ENCODE results near the gene RAPSN.

The RAPSN gene

GRCh38 chr11:47431356-47432083, 17.4 kb downstream of the RAPSN start:
- no peak for DNase-seq

- DNase-seq, result no peak
These were observed 18.4 kb downstream of the RAPSN start for GRCh38 chr11:47430524-47430923.

DNA sequence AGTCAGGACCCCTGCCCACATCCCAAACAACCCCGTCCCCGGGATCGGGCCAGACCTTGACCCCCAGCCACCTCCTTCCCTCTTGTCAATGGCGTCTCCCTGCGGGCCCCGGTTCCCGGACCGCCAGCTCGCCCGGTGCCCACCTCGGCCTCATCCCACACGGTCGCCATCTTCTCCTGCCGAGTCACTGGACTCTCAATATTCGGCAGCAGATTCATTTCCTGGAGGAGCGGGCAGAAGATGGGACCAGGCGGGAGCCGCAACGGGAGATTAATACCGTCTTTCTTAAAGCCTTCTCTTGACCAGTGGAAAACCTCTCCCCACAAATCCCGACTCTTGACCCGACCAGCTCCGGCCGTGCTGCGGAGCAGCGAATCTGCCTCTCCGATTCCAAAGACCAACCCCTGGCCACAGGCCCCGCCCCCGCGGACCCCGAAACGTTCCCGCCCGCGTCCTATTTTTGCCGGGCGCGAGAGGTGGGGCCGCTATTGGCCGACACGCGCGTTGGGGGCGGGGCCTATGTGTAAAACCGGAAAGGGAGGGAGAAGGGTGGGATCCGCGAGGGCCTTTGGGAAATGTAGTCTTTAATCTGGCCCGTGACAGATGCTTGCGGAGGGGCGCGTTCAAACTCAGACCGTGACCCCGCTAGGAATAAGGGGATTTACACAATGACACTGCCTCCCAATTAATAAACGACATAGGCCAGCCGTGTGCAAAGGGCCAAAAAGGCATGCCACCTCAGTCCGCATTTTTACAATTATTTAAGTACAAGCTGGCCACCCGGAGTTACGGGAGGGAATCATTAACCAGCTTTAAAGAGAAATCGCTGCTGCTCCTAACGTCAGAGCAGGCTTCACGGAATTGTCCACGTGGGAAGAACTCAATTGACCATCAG, 22.6 kb downstream of the RAPSN start, which contains the start of gene PSMC3:
Gene PSMC3 (minus strand): TSS at position 378 of the 895 bp plus-strand sequence. CDS start 160 bp downstream, at position 218.
- DNase-seq, result peak; percentile 52

DNA sequence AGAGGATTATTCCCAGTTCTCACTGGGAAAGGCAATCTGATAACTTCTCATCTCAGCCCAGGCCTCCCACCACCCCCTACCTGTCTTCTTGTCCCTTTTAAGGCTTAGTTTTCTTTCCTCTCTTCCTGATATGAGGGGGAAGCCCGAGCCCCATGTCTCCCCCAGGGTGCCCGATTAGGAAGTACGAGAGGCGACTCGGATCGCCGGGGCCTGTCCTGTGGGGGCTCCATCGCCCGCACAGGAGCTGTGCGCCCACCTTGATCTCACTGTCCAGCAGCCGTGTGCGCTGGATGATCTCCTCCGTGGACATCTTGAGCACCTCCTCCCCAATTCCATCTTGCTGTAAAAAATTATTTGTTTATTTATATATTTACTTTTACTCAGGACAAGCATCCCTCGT, 23.3 kb downstream of the RAPSN start:
- no peak for DNase-seq

GRCh38 chr11:47418454-47419259, 30.3 kb downstream of the RAPSN start:
- no peak for DNase-seq

DNA sequence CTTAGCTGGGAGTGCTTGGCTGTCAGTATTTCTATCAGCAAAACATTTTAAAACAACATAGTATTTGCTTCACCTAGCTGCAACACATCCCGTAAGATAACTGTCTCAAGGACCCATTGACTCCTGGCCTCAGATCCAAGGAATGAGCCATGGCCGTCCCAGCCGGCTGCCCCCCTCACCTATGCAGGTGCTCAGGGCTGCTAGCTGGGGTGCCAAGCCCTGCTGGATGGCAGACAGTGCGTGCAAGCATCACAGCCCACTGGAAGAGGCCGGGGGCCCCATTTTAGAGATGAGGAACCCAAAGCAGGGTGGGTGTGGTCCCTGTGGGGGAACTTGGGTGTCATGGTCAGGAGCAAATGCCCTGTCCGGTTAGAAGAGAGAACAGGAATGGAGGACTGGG, 31.2 kb downstream of the RAPSN start:
- DNase-seq, result no peak

GRCh38 chr11:47415949-47416472, 32.9 kb downstream of the RAPSN start:
- no peak for DNase-seq

DNA sequence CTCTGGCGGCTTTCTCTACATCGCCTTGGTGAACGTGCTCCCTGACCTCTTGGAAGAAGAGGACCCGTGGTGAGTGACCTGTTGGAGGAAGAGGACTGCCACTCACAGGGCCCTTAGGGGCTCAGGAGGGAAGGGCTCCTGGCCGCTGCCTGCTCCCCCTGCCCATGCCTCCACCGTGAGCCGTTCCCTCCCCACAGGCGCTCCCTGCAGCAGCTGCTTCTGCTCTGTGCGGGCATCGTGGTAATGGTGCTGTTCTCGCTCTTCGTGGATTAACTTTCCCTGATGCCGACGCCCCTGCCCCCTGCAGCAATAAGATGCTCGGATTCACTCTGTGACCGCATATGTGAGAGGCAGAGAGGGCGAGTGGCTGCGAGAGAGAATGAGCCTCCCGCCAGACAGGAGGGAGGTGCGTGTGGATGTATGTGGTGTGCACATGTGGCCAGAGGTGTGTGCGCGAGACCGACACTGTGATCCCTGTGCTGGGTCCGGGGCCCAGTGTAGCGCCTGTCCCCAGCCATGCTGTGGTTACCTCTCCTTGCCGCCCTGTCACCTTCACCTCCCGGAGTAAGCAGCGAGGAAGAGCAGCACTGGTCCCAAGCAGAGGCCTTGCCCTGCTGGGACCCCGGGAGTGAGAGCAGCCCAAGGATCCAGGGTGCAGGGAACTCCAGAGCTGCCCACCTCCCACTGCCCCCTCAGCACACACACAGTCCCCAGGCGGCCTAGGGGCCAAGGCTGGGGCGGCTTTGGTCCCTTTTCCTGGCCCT, 33.7 kb downstream of the RAPSN start:
- no peak for DNase-seq

- no peak for DNase-seq
These were observed 34.3 kb downstream of the RAPSN start for GRCh38 chr11:47414685-47415070.

- DNase-seq, result no peak
These were observed 34.8 kb downstream of the RAPSN start for GRCh38 chr11:47413908-47414684.

DNA sequence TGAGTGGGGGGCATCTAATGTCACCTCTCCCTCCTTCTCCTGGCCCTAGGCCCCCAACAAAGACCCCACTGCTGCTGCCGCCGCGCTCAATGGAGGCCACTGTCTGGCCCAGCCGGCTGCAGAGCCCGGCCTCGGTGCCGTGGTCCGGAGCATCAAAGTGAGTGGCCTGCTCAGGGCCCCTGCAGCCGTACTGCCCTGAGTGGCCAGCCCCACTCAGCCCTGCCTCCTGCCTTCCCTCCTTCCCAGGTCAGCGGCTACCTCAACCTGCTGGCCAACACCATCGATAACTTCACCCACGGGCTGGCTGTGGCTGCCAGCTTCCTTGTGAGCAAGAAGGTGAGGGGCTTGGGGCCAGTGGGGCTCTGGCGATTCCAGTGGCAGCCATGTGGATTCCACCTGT, 35.6 kb downstream of the RAPSN start:
- no peak for DNase-seq

- DNase-seq, result no peak
These were observed 36.8 kb downstream of the RAPSN start for GRCh38 chr11:47411884-47412746.

DNA sequence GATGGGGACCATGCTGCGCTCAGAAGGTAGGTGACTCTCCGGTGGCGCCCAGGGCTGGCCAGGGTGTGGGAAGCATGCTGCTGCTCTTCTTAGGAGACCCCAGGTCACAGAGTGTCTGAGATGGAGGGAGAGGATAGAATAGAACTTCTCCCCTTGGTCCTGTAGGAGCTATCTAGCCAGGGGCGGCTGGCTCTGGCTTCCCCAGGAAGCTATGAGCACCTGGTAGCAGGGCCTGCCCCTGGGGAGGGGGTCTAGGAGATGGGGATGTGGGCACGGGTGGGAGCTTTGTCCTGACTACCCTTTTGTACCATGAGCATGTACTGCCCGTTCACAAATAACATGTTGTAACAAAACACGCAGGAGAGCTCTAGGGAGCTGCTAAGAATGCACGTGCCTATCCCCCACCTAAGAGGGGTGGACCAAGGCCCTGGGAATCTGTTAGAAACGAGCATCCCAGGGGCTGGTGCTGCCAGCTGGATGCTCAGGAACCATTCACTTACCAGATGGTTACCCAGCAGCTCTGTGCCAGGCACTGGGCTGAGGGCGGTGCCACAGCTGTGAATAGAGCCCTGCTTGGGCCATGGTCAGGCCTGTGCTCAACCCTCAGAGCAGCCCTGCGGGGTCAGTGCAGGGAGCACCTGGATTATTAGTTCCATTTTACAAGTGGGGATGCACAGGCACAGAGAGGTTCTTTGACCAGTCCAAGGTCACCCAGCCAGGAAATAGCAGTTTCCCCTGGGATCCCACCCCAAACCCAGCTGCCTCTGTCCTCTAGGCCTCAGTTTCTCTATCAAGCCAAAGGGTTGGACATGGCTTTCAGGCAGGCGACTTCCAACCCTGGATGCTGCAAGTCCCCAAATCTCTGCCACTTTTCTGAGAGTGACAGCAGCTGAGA, 38.3 kb downstream of the RAPSN start:
- DNase-seq, result no peak

DNA sequence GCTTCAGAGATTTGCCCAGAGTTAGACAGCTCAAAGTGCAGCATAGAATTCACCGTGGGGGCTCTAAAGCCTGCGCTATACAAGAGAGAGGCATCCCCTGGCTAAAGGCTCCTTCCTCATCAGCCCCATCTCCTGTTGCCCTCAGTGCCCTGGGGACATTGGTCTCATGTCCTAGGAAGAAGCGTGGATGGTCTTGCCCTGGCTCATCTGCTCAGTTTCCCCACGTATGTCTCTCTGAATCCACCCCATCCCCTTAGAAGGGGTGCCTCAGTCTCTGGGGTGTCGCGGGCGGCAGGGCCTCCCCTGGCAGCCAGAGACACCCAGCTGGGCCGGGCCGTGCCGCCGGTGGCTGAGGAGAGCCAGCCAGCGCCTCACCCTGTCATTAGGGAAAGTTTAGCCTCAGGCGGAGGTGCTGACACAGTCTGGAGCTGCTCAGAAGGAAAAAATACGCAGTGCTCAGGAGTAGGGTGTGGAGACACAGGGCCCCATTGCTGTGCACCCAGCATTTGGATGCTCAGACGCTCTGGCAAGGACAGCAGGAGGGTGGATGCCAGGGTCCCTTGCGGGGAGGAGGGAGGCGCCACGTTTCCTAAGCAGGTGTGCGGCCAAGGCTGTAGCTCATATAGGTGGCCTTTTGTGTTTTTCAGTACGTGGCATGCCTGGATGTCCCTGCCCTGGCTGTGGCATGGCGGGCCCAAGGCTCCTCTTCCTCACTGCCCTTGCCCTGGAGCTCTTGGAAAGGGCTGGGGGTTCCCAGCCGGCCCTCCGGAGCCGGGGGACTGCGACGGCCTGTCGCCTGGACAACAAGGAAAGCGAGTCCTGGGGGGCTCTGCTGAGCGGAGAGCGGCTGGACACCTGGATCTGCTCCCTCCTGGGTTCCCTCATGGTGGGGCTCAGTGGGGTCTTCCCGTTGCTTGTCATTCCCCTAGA, 39.2 kb downstream of the RAPSN start:
- no peak for DNase-seq

GRCh38 chr11:47408598-47409439, 40.1 kb downstream of the RAPSN start:
- DNase-seq, result no peak

GRCh38 chr11:47407746-47408590, 41.0 kb downstream of the RAPSN start, which contains the start of gene SLC39A13:
Gene SLC39A13 (plus strand): TSS chr11:47408590. CDS start chr11:47410095, 1,505 bp downstream.
- peak; percentile 91 for DNase-seq
